ENCODE measurements around the gene RBBP5. TPM values are rescaled to one million over a fixed set of nuclear protein-coding genes. Genes with fewer than 3 reads are reported as not detected.

RBBP5 gene
- total RNA-seq, 1 experiment from 2014 or later: 23.8 TPM

DNA sequence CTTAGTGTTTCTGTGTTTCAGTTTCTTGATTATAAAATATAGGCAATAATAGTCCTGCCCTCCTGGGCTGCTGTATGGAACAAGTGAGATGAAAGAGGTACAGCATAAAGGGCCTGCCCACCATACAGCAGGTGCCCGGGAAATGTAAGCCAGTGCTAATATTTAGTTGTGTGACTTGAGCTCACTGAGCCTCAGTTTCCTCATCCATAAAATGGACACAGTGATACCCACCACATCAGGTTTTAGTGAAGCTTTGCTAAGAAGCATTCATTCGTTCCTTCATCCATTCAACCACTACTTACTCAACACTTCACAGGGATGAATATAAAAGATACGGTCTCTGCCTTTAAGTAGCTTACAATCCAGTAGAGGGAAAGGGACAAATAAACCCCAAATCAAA lies 58.9 kb downstream of the RBBP5 start (continued):
- TF ChIP-seq, protein P1, sequence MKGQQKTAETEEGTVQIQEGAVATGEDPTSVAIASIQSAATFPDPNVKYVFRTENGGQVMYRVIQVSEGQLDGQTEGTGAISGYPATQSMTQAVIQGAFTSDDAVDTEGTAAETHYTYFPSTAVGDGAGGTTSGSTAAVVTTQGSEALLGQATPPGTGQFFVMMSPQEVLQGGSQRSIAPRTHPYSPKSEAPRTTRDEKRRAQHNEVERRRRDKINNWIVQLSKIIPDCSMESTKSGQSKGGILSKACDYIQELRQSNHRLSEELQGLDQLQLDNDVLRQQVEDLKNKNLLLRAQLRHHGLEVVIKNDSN (CRISPR knock-in tag; IDR thresholded peaks at IDR 0.05): no peak
- TF ChIP-seq ETV6 (CRISPR knock-in tag; IDR thresholded peaks at IDR 0.05) (no peak), NR1H2 (CRISPR knock-in tag; IDR thresholded peaks at IDR 0.05) (no peak)

GRCh38 chr1:205062319-205062718 lies 59.5 kb downstream of the RBBP5 start:
- ATAC-seq (no peak), DNase-seq (ENCODE audit: low spot score) (no peak)
- TF ChIP-seq OVOL2 (CRISPR knock-in tag; IDR thresholded peaks at IDR 0.05; ENCODE audit: borderline replicate concordance): no peak
- TF ChIP-seq, protein P2, sequence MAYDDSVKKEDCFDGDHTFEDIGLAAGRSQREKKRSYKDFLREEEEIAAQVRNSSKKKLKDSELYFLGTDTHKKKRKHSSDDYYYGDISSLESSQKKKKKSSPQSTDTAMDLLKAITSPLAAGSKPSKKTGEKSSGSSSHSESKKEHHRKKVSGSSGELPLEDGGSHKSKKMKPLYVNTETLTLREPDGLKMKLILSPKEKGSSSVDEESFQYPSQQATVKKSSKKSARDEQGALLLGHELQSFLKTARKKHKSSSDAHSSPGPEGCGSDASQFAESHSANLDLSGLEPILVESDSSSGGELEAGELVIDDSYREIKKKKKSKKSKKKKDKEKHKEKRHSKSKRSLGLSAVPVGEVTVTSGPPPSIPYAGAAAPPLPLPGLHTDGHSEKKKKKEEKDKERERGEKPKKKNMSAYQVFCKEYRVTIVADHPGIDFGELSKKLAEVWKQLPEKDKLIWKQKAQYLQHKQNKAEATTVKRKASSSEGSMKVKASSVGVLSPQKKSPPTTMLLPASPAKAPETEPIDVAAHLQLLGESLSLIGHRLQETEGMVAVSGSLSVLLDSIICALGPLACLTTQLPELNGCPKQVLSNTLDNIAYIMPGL (CRISPR knock-in tag; IDR thresholded peaks at IDR 0.05): no peak
- no peak for TF ChIP-seq TEAD4 (CRISPR knock-in tag; IDR thresholded peaks at IDR 0.05)
- no peak for TF ChIP-seq SOX15 (CRISPR knock-in tag; IDR thresholded peaks at IDR 0.05)
- Mint-ChIP-seq H3K27me3 (ENCODE audit: low read depth) (no peaks in the 10 kb centered on the region), H3K9me3 (no peaks in the 10 kb centered on the region), H3K4me1 (peaks cover 9% of the 10 kb centered on the region; the same call in 1 of the 2 replicates), H3K4me3 (no peak overlapping the region), H3K36me3 (no peaks in the 10 kb centered on the region), H3K27ac (no peak overlapping the region)
- ChIA-PET CTCF (interaction anchor here (0.8 to 4.7 kb wide), 45 partner anchors 10 to 496 kb away, joined by 3 to 648 read pairs (median 12); partner anchors contain the start of genes CNTN2 and TMCC2), POLR2A (interaction anchor here (0.8 kb wide), 1 partner anchor 238 kb away, joined by 3 read pairs; no protein-coding TSS in a partner anchor)

GRCh38 chr1:205061665-205062069 lies 60.1 kb downstream of the RBBP5 start:
- POLR2A ChIA-PET: interaction anchor here (0.7 to 1.2 kb wide), 5 partner anchors 70 to 239 kb away, joined by 3 to 8 read pairs (median 4); partner anchors contain the start of gene TMCC2
- no peaks in the 10 kb centered on the region for H3K36me3 Mint-ChIP-seq
- H3K4me1 Mint-ChIP-seq: peaks cover 9% of the 10 kb centered on the region; the same call in 1 of the 2 replicates
- TF ChIP-seq ZNF232 (CRISPR knock-in tag; IDR thresholded peaks at IDR 0.05) (no peak), CTCF (IDR thresholded peaks at IDR 0.05) (peak; percentile 84)
- TF ChIP-seq, protein P3, sequence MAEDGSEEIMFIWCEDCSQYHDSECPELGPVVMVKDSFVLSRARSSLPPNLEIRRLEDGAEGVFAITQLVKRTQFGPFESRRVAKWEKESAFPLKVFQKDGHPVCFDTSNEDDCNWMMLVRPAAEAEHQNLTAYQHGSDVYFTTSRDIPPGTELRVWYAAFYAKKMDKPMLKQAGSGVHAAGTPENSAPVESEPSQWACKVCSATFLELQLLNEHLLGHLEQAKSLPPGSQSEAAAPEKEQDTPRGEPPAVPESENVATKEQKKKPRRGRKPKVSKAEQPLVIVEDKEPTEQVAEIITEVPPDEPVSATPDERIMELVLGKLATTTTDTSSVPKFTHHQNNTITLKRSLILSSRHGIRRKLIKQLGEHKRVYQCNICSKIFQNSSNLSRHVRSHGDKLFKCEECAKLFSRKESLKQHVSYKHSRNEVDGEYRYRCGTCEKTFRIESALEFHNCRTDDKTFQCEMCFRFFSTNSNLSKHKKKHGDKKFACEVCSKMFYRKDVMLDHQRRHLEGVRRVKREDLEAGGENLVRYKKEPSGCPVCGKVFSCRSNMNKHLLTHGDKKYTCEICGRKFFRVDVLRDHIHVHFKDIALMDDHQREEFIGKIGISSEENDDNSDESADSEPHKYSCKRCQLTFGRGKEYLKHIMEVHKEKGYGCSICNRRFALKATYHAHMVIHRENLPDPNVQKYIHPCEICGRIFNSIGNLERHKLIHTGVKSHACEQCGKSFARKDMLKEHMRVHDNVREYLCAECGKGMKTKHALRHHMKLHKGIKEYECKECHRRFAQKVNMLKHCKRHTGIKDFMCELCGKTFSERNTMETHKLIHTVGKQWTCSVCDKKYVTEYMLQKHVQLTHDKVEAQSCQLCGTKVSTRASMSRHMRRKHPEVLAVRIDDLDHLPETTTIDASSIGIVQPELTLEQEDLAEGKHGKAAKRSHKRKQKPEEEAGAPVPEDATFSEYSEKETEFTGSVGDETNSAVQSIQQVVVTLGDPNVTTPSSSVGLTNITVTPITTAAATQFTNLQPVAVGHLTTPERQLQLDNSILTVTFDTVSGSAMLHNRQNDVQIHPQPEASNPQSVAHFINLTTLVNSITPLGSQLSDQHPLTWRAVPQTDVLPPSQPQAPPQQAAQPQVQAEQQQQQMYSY (CRISPR knock-in tag; IDR thresholded peaks at IDR 0.05): peak; percentile 86
- TF ChIP-seq, protein P4, sequence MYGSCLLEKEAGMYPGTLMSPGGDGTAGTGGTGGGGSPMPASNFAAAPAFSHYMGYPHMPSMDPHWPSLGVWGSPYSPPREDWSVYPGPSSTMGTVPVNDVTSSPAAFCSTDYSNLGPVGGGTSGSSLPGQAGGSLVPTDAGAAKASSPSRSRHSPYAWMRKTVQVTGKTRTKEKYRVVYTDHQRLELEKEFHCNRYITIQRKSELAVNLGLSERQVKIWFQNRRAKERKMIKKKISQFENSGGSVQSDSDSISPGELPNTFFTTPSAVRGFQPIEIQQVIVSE (CRISPR knock-in tag; IDR thresholded peaks at IDR 0.05; ENCODE audit: borderline replicate concordance): no peak
- no peaks in the 10 kb centered on the region for H3K27me3 Mint-ChIP-seq (ENCODE audit: low read depth)
- DNase-seq (ENCODE audit: low spot score): peak; percentile 96
- H3K9me3 Mint-ChIP-seq: no peaks in the 10 kb centered on the region
- ATAC-seq: peak; percentile 85
- CTCF ChIA-PET: interaction anchor here (0.6 to 4.7 kb wide), 120 partner anchors 8 to 663 kb away, joined by 3 to 648 read pairs (median 5); partner anchors contain the start of genes CNTN2, NUAK2, RBBP5 and TMCC2
- no peak overlapping the region for H3K4me3 Mint-ChIP-seq
- H3K27ac Mint-ChIP-seq: no peak overlapping the region
